GM21717 (cell line): Measurements from ENCODE around the gene ZPLD1.

Experiments used
- ATAC-seq: cut with Tn5 transposase; IDR thresholded peaks from one replicate; pipeline ENCODE4 v1.9.1; 2021; ENCODE audit warnings: mild to moderate bottlenecking, moderate library complexity; ENCODE audit not compliant: unreplicated experiment

Gene ZPLD1

DNA sequence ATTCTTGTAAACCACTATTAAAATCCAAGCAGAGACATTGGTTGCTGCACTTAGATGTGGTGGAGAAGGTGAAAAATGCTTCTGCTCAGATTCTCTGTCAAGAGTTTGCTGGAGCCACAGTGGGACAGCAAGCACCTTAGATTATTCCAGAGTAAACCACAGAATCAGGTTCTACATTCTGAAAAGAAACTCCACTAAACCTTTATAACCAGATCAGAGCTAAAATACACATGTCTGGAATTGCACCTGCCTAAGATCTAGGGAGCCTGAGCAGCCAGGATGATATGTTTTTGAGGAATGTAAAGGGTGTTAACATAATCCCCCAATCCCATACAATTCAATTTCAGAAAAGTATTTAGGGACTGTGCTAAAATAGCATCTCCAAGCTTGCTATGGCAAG lies at the start of gene ZPLD1:
ZPLD1 (plus strand) TSS at position 301 of the 400 bp plus-strand sequence. CDS start 3,473 bp downstream, outside the sequence.
- no peak for ATAC-seq

DNA sequence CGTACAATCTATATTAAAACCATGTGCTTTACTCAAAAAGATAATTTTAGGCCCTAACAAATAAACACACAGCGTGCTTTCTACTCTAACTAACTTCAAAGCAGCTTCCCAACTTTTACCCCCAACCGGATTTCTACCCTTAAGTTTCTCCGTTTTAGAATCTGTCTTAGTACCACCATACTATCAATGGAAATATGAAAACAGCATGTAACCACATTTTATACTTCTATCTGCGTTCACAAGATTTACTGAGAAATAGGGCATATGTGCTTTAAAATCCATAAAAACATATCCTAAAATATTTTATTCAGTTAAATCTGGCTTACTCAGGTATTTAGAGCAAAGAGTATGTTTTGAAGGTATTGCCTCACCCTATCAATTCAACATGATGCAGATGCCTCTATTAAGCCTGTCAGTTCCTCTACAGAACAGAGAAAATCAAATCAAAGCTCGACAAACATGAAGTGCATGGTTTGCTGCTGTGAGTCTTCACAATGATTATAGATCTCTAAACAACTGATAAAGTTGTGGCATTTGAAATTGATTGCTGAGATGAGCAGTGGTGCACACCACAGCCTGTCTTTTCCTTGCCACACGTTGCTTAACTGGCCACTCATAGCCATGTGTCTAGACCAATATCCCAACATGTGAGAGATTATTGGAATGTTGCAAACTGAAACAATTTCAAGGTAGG lies 44.5 kb upstream of the ZPLD1 start:
- ATAC-seq, result no peak

DNA sequence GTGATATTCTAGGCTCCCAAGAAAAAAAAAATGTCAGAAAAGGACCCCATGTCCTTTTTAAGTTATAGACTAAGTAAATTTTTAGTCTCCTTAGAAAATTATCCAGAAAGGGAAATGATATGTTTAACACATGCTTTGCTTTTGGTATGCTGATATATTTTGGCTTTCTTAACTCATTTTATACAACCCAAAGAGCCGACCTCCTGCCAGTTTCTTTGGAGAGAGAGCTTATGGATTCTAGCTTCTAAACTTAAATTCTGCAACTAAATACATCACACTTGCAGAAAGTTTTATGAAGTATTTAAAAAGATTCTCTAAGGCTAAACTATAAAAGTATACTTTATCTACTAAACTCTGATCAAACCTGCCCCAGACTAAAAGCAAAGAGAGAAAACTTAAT lies 43.9 kb upstream of the ZPLD1 start:
- no peak for ATAC-seq

DNA sequence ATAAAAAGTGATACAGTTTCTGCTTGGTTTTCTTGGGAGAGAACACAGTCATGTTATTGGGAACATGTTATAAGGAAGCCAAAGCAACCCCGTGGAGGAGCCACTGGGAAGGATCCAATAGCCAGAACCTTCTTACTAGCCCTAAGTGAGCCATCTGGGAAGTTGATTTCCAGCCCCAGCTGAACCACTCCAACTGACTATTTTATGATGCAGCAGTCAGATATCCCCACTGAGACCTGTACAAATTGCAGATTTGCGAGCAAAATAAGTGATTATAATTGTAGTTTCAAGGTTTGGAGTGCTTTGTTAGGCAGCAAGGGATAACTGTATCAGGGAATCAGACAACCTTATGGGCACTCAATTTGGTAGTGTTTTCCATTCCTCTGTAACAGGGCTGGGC lies 43.3 kb upstream of the ZPLD1 start:
- no peak for ATAC-seq

DNA sequence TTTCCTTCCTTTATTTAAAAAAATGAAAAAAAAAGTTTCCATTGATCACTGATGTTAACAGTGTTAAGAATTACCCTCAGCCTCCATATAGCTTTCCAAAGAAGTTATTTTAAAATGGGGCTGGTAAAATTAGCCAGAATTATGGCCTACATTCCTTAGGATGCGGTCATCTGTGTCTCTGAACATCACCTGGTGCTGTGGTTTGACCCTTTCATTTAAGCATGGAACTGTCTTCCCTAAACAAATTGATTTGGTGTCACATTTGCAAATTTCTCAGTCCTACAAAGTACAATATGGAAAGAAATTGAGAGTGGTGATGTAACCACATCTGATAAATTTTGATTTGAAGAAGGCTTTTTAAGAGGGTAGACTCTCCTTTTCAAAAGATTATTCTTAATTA lies 40.3 kb upstream of the ZPLD1 start:
- no peak for ATAC-seq

DNA sequence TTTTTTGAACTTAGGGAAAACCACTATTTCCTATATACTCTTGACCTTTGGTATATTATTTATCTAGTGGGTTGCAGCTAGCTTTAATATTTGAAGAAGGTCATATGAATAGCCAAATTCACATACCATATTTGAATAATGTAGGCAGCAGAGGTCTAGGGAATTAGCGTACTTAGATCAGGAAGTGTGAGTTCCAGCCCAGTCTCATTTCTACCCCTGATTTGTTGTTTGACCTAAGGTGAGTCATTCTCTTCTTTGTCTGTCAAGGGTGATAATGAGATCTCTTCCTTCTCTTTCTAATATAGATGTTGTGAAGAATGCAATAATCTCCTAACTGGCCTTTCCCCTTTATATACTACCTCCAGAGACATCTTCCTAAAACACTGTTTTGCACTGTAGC lies 36.6 kb upstream of the ZPLD1 start:
- ATAC-seq, result no peak

DNA sequence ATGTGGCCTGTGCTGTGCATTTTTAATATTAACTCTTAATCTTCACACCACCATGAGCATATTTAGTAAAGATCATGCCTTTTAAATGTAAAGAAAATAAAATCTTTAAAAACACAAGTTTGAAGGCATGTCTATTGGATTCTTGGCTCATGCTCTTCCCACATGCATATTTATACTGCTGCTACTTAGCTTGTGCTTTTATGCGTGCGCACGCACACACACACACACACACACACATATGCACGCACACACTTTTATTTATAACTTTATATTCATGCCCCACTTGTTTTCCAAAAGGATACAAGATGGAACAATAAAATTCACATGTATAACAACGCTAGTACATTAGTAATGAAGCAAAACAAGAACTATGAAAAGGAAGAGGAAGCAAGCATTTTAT lies 36.1 kb upstream of the ZPLD1 start:
- no peak for ATAC-seq

DNA sequence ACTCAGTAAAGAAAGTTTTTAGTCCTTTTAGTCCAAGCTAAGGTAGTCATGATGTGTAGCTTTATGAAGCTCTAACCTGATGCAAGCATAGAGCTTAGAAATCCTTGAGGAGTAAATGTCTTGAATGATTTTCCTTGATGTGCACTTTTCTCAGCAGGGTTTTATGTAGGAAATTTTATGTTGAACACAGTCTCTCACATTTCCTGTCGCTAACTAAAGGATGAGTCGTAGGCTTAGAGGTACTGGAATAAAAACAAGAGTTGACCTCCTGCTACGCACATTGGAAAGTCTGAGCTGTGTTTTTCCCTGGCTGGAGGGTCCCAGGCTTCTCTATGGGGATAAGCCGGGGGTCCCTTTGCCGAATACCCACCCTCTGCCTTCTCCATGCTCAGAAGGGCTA lies 34.7 kb upstream of the ZPLD1 start:
- ATAC-seq, result no peak

DNA sequence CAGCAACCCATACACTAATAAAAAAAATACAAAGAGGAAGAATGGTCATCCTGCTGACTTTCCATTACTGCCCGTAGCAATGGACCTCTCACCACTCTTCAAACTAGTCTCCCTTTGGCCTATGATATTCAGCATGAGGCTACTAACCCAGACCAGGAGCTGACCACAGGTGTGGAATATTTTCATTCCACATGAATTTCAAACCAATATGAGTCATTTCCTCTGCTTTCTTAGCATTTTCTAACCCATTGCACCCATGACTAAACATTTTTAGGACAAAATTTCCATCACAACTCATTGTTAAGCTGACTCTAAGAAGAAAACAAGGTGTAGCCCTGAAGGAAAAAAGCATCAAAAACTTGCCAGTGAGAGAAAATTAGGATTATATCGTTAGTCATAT lies 34.0 kb upstream of the ZPLD1 start:
- no peak for ATAC-seq

DNA sequence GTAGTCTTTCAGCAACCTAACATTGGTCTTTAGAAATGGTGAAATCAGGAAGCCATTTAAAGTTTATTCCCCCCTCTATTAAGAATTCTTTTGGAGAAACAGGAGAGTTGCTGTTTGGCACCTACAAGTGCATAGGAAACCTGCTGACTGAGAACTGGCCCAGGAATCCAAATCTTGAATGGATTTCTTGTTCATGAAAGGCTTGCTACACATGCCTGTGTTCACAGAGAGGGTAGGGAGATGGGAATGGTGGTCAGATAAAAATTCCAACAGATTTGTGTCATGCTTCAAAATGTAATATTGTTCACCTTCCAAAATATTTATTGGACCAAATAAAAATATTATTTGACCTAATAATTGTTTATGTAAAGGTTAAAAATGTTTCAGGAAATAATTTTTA lies 24.2 kb upstream of the ZPLD1 start:
- ATAC-seq, result no peak

DNA sequence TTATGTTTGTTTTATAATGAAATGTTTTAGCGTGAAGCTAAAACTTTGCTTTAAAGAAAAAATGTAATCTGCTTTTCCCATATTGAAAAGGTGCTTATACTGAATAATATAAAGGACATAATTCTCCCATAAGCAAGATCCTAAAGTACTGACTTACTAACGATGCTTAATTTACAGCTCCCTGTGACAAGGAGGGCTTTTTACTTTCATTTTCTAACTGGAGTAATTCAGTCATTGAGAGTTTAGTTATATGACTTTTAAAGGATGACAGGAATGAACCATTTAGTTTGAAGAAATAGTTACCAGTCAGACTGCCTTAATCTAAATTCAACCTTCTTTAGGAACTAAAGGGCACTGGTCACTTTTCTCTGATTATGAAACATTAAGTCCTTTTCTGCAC lies 19.3 kb upstream of the ZPLD1 start:
- no peak for ATAC-seq

DNA sequence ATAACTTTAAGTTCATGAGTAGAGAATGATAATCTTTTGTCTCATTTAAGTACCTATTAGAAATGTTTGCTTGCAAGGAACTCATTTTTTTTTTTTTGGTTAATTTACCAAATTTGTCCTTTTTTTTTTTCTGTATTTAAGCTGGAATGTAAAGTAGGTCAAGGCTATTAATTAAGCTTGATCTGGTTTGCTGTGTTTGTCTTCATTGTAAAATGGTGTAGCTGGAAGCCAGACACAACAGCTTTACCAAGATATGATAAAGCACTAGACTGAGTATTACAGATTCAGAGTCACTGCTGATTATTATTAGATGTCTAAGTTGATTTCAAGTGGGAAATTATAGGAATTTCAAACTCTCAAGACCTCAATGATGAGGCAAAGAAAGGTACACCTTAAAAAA lies 15.0 kb upstream of the ZPLD1 start:
- ATAC-seq, result no peak

DNA sequence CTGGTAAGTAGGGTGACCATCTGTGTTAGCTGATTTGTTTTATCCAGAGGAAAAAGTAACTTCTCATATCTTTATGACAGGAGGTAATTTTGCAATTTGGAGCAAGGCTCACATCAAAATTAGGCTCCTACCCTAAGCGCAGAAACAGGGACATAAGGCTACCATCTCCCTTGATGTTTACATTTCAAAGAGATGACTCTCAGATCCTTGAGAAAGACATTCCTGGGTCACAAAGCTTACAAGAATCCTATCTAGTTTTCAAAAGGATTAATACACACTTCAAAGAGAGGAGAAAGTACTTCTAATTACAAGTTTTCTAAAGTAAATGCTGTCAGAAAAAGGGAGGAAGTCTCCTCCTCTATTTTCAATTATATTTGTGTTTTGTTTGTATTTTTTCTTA lies 7.0 kb downstream of the ZPLD1 start:
- ATAC-seq, result no peak

DNA sequence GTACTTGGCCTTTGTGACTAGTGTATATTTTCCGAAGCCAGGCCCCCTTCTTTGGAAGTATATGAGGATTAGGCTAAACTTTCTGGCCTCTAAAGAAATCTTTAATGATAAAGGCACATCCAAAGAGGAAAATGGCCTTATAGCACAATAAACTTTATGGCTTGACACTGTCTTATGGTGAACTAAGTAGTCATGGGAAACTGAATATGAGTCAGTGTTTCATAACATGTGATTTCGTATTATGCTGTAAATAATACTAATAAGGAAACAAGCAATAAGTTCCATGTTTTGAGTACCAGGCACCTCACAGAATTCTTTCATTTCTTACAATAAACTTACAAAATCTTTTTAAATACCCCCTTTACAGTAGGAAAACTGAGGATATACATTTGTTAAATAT lies 8.2 kb downstream of the ZPLD1 start:
- ATAC-seq, result no peak

DNA sequence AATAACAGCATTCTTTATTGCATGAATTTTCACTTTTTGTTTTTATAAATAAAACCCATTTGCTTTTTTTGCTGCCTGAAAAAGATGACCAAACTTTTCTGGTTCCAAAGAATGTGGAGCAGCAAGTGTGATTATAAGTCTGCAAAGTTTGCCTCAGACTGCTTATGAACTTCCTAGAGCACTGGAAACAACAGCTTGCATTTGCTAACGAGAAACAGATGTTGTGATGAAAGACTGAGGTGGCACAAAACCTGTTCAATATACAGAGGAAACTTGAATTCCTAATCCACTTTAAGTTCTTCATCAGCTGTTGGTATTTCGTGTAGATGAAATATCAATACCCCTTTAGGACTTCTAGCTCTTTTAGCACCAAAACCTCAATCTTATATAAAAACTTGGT lies 9.3 kb downstream of the ZPLD1 start:
- ATAC-seq, result no peak

DNA sequence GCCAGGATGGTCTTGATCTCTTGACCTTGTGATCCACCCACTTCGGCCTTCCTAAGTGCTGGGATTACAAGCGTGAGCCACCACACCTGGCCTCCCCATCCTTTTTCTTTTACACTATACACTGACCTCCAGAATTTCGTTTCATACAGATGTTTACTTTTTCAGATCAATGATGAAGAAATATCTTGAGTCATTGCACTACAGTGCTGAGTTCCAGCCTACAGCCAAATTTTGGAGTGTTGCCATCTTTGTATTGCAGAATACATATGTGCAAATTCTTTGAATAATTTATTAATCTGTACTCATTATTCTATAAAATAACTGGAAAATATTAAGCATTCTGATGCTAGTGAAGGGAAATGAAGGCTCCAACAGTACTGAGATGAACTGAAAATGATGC lies 12.5 kb downstream of the ZPLD1 start:
- no peak for ATAC-seq

DNA sequence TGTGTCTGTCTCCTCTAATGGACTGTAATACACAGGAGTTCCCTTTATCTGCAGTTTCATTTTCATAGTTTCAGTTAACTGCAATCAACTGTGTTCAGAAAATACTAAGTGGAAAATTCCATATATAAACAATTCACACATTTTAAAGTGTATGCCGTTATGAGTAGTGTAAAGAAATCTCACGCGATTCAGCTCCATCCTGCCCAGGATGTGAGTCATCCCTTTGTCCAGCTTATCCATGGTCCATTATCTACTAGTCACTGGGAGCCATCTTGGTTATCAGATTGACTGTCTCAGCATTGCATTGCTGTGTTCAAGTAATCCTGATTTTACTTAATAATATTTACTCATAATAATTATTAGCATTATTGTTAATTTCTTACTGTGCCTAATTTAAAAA lies 14.5 kb downstream of the ZPLD1 start:
- no peak for ATAC-seq

DNA sequence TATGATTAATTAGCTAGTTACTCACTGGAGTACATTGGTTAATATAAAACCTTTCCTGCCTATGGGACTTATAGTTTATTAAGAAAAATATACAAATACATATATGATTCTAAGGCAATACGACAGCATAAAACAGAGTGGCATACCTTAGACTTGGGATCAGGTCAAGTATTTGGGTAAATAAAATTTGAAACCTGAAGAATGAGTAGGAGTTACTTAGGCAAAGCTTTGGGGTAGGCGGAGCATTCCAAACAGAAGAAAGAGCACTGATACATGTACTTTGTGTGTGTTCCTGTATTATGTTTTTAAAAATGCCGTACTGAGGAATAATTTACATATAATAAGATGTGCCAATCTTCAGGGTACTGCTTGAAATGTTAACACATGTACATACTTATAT lies 15.1 kb downstream of the ZPLD1 start:
- ATAC-seq, result no peak

DNA sequence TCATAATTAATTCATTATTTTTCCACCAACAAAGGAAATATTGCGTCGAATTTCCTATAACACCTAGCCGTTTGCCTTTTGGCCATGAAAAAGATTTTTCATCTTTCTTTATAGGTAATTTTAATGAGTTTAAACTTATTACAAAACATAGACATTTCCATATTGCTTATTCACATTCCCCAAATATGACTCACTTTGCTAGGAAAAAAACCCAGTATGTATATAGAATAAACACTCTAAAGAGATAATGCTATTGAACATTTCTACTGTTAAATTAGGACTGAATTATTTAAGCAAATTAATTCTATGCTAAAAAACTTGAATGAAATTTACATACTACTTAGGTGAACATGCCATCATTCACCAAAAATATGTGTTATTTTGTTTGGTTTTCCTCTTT lies 16.2 kb downstream of the ZPLD1 start:
- ATAC-seq, result no peak

DNA sequence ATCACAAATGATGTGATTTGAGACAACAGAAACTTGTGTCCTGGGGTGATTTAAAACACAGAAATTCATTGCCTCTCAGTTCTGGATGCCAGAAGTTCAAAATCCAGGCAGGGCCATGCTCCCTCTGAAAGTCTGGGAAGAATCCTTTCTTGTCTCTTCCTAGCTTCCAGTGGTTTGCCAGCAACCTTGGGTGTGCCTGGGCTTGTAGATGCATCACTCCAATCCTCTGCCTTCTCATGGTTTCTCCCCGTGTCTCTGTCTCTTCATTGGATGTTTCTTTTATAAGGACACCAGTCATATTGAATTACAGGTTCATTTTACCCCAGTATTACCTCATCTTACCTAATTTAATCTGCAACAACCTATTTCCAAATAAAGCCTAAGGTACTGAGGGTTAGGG lies 16.7 kb downstream of the ZPLD1 start:
- ATAC-seq, result no peak

DNA sequence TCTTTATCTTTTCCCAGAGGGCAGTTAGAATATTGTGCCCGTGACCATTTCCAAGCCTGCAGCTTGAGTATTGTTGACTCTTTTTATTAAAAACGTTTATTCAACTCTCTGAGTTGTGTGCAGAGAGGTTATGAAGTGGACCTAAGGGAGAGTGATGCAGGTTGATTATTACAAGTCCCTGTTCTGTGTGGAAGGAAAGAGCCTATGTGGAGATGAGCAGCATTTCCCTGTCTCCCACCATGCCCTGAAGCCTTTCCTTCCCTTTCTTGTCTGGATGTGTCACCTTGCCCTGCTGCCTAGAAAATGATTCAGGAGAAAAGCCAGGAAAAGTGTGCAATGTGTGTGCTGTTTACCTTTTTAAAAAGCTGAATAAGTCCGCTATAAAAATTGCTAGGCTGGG lies 19.4 kb downstream of the ZPLD1 start:
- ATAC-seq, result no peak

DNA sequence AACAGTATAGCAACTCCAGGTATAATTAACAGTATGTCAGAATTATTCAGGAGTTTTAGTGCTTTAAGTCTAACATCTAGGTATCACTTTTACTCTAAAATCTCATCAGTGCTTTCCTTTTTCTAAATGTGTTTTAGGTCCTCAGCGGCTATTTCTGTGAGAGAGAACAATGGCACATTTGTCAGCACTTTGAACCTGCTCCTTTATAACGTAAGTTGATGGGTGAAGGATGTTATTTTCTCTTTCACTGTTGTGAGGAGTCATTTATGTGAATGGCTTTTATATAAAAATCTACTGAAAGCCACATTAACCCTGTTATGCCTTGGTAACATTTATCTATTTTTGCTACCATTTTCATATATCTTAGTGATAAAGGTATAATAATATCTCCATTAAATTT lies 22.8 kb downstream of the ZPLD1 start:
- ATAC-seq, result no peak

DNA sequence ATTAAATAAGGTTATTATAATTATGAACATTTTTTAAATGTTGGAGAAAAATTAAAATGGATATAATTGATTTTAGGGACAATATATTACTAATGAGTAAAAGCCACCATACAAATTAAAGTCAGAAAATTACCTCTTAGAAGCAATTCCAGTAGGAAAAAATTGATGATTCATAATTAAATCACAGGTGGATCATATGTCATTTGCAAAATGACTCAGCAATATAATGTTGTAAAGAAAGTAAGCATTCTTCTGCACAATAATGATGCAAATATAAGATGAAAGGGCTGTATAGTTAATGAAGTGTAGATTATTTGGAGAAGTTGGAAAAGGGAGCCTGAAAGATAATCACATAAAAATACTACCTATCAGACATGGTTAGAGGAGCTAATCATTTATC lies 25.8 kb downstream of the ZPLD1 start:
- no peak for ATAC-seq

DNA sequence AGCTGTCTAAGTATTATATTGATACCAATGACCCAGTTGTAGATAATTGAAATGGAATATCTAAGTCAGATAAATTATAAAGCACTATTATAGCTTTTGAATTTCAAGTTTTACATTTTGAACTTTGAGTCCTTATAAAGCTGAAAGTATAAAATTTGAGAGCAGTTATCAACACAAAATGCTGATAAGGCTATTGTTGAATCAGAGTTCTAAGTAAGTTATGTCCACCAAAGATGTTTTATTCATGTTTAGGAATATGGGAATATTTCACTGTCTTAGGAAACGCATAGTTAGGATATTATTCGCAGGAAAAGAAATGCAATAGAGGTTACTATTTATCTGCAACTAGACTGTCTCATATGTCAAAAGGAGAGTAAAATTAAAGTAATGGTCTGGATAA lies 29.4 kb downstream of the ZPLD1 start:
- ATAC-seq, result no peak
